Measurements from ENCODE around the gene CFTR. TPM values are rescaled to one million over a fixed set of nuclear protein-coding genes. Genes with fewer than 3 reads are reported as not detected.

Gene CFTR
- not detected for total RNA-seq
- polyA plus RNA-seq (2013, experiment 1 of 2) = not detected
- polyA plus RNA-seq (2013, experiment 2 of 2) = not detected
- 0 to 0.23 (median 0) reads per million in 172 experiments for total RNA-seq

GRCh38 chr7:117479225-117480054 lies at the start of gene CFTR:
TSS of gene CFTR (plus strand) at chr7:117480025. CDS start at chr7:117480095, 70 bp downstream.
- Histone ChIP-seq H3K9me3 (ENCODE audit: control insufficient read depth in 1 of 2, insufficient read depth in 1 of 2, low read length in 2 of 2) (peaks cover 0 to 9% of the 10 kb centered on the region in 2 experiments), H3K27ac (ENCODE audit: low read depth in 1 of 2, low read length in 2 of 2) (no peak within 1 kb of the TSS), H3K4me3 (ENCODE audit: low read length) (no peak within 1 kb of the TSS), H3K36me3 (ENCODE audit: insufficient read depth, low read length) (no peaks in the 10 kb centered on the region), H3K4me1 (ENCODE audit: insufficient read depth, low read length) (no peaks in the 10 kb centered on the region), H3K27me3 (ENCODE audit: control insufficient read depth in 1 of 2, insufficient read depth in 2 of 2, low read length in 2 of 2) (peaks cover 14 to 33% of the 10 kb centered on the region in 2 experiments)
- ChIA-PET CTCF (no interaction called here), POLR2A (no interaction called here)
- no peak for DNase-seq
- no peaks in the 10 kb centered on the region for H3K36me3 Mint-ChIP-seq (ENCODE audit: low read depth)
- H3K27ac Mint-ChIP-seq = no peak within 1 kb of the TSS
- H3K4me1 Mint-ChIP-seq (ENCODE audit: low read depth) = no peaks in the 10 kb centered on the region
- H3K4me3 Mint-ChIP-seq = no peak within 1 kb of the TSS
- intact Hi-C loops (cut with DNase I, micrococcal nuclease) = no loop called here
- peaks cover 33% of the 10 kb centered on the region for H3K27me3 Mint-ChIP-seq
- TF ChIP-seq, protein P1, sequence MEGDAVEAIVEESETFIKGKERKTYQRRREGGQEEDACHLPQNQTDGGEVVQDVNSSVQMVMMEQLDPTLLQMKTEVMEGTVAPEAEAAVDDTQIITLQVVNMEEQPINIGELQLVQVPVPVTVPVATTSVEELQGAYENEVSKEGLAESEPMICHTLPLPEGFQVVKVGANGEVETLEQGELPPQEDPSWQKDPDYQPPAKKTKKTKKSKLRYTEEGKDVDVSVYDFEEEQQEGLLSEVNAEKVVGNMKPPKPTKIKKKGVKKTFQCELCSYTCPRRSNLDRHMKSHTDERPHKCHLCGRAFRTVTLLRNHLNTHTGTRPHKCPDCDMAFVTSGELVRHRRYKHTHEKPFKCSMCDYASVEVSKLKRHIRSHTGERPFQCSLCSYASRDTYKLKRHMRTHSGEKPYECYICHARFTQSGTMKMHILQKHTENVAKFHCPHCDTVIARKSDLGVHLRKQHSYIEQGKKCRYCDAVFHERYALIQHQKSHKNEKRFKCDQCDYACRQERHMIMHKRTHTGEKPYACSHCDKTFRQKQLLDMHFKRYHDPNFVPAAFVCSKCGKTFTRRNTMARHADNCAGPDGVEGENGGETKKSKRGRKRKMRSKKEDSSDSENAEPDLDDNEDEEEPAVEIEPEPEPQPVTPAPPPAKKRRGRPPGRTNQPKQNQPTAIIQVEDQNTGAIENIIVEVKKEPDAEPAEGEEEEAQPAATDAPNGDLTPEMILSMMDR (IDR thresholded peaks at IDR 0.05) = no peak
- ATAC-seq (ENCODE audit: poor library complexity) = no peak
- H3K9me3 Mint-ChIP-seq = no peaks in the 10 kb centered on the region

DNA sequence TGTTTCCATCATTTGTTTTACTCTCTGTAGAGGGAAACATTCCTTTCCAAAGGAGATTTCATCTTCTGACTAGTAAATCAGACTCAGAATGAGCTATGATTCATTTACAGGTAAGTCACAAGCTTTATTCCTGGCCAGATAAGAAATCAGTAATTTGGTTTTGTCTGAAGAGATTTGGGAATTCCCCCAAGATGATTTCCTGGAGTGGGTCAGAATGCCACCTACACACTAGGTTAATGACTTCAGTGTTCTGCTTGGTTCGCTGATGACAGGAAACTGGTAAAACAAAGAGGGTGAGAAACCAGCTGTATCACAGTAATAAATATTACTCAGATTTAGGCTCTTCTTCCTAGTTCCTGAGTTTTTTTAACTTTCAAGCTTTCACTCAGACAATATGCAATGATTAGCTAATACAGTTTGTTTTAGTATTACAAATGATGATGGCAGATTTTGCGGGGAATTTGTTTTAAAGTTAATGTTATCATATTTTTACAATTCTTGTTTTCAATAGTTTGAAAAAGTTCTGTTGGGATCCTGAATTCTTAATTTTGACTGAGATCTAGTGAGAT lies 44.3 kb upstream of the CFTR start:
- no peaks in the 10 kb centered on the region for H3K36me3 Mint-ChIP-seq (ENCODE audit: low read depth)
- Histone ChIP-seq H3K4me3 (ENCODE audit: low read length) (no peak overlapping the region), H3K9me3 (ENCODE audit: control insufficient read depth in 1 of 2, insufficient read depth in 1 of 2, low read length in 2 of 2) (no peaks in the 10 kb centered on the region), H3K36me3 (ENCODE audit: insufficient read depth, low read length) (no peaks in the 10 kb centered on the region), H3K4me1 (ENCODE audit: insufficient read depth, low read length) (no peaks in the 10 kb centered on the region), H3K27ac (ENCODE audit: low read depth in 1 of 2, low read length in 2 of 2) (no peak overlapping the region), H3K27me3 (ENCODE audit: control insufficient read depth in 1 of 2, insufficient read depth in 2 of 2, low read length in 2 of 2) (no peaks in the 10 kb centered on the region)
- no peak overlapping the region for H3K27ac Mint-ChIP-seq
- POLR2A ChIA-PET = no interaction called here
- DNase-seq = no peak
- CTCF ChIA-PET = no interaction called here
- H3K9me3 Mint-ChIP-seq = peaks cover 2% of the 10 kb centered on the region
- intact Hi-C loops (cut with DNase I, micrococcal nuclease) = no loop called here
- H3K4me1 Mint-ChIP-seq (ENCODE audit: low read depth) = no peaks in the 10 kb centered on the region
- no peak for ATAC-seq (ENCODE audit: poor library complexity)
- H3K27me3 Mint-ChIP-seq = no peaks in the 10 kb centered on the region
- H3K4me3 Mint-ChIP-seq = no peak overlapping the region
- TF ChIP-seq, protein P1 (IDR thresholded peaks at IDR 0.05) = no peak

DNA sequence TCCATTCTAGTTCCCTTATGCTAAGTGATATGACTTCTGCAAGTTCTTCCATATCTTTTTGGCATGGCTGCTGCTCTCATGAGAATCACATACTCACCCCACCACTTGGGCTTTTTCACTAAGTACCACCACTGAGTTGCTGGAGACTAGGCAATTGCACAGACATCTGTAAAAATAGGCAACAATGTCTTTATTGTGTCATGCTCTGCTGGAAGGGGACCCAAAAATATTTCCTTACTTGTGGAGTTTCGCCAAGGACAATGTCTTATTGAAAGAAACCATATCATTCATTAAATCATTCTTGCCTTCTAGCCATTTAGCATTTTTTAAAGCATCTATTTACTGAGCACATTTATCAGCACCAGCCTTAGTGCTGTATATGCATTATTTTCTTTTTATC lies 35.2 kb upstream of the CFTR start:
- no peak for DNase-seq
- no peaks in the 10 kb centered on the region for H3K4me1 Mint-ChIP-seq (ENCODE audit: low read depth)
- H3K27me3 ChIP-seq (ENCODE audit: control insufficient read depth in 1 of 2, insufficient read depth in 2 of 2, low read length in 2 of 2) = no peaks in the 10 kb centered on the region
- no peaks in the 10 kb centered on the region for H3K36me3 ChIP-seq (ENCODE audit: insufficient read depth, low read length)
- ChIA-PET CTCF (no interaction called here), POLR2A (no interaction called here)
- peaks cover 5% of the 10 kb centered on the region for H3K9me3 Mint-ChIP-seq
- H3K4me1 ChIP-seq (ENCODE audit: insufficient read depth, low read length) = no peaks in the 10 kb centered on the region
- no peaks in the 10 kb centered on the region for H3K27me3 Mint-ChIP-seq
- H3K27ac Mint-ChIP-seq = no peak overlapping the region
- H3K9me3 ChIP-seq (ENCODE audit: control insufficient read depth in 1 of 2, insufficient read depth in 1 of 2, low read length in 2 of 2) = peaks cover 0 to 11% of the 10 kb centered on the region in 2 experiments
- intact Hi-C loops (cut with DNase I, micrococcal nuclease) = no loop called here
- no peak overlapping the region for H3K4me3 ChIP-seq (ENCODE audit: low read length)
- TF ChIP-seq, protein P1 (IDR thresholded peaks at IDR 0.05) = no peak
- H3K36me3 Mint-ChIP-seq (ENCODE audit: low read depth) = no peaks in the 10 kb centered on the region
- no peak for ATAC-seq (ENCODE audit: poor library complexity)
- no peak overlapping the region for H3K27ac ChIP-seq (ENCODE audit: low read depth in 1 of 2, low read length in 2 of 2)
- no peak overlapping the region for H3K4me3 Mint-ChIP-seq

All from CD4-positive, alpha-beta T cell (primary cell).